HepG2 (cell line): ENCODE data around the gene ZNF615. TPM values are rescaled to one million over a fixed set of nuclear protein-coding genes. Genes with fewer than 3 reads are reported as not detected.

ENCODE experiments used
- ATRX ChIP-seq: sonication (generic); formaldehyde crosslinking; IDR thresholded peaks from 2 replicates; pipeline ENCODE4 v1.4.0; 2020; ENCODE audit warnings: missing genetic modification reagents, borderline replicate concordance
- CENPT ChIP-seq: sonication (generic); formaldehyde crosslinking; IDR thresholded peaks from 2 replicates; pipeline ENCODE4 v1.8.0; 2022; ENCODE audit warnings: low read depth, mild to moderate bottlenecking, moderate library complexity, missing genetic modification reagents
- CENPX ChIP-seq: sonication (generic); formaldehyde crosslinking; IDR thresholded peaks from 2 replicates; pipeline ENCODE4 v1.9.0; 2021; ENCODE audit warnings: mild to moderate bottlenecking, missing genetic modification reagents, moderate library complexity
- FOSL1 ChIP-seq: sonication (generic); formaldehyde crosslinking; IDR thresholded peaks from 2 replicates; pipeline ENCODE4 v1.9.0; 2021; ENCODE audit warnings: missing genetic modification reagents, borderline replicate concordance
- GTF2F1 ChIP-seq: fragments of 150-350 bp; IDR thresholded peaks from 2 replicates; pipeline ENCODE4 v1.6.1; 2014; ENCODE audit warnings: low read length
- HCFC1 ChIP-seq: fragments of 150-350 bp; IDR thresholded peaks from 2 replicates; pipeline ENCODE4 v1.6.1; 2014; ENCODE audit warnings: low read depth, low read length
- HIVEP1 ChIP-seq: sonication (generic); formaldehyde crosslinking; IDR thresholded peaks from 2 replicates; pipeline ENCODE4 v1.4.0; 2020; ENCODE audit warnings: mild to moderate bottlenecking, missing genetic modification reagents
- ISX ChIP-seq: sonication (generic); formaldehyde crosslinking; conservative IDR thresholded peaks from 2 replicates; pipeline ENCODE4 v1.5.0; 2020; ENCODE audit warnings: missing genetic modification reagents
- KMT2B ChIP-seq: IDR thresholded peaks from 2 replicates; pipeline ENCODE4 v1.6.1; 2016; ENCODE audit warnings: missing genetic modification reagents, missing compliant biosample characterization
- MTF2 ChIP-seq: sonication (generic); formaldehyde crosslinking; IDR thresholded peaks from 2 replicates; pipeline ENCODE4 v1.5.0; 2020; ENCODE audit warnings: missing genetic modification reagents, borderline replicate concordance
- PLSCR1 ChIP-seq: sonication (generic); formaldehyde crosslinking; IDR thresholded peaks from 2 replicates; pipeline ENCODE4 v1.5.0; 2020; ENCODE audit warnings: missing genetic modification reagents, mild to moderate bottlenecking, borderline replicate concordance
- REXO4 ChIP-seq: sonication (generic); formaldehyde crosslinking; IDR thresholded peaks from 2 replicates; pipeline ENCODE4 v1.8.0; 2022; ENCODE audit warnings: missing genetic modification reagents, mild to moderate bottlenecking, borderline replicate concordance
- ZBTB20 ChIP-seq: sonication (generic); formaldehyde crosslinking; IDR thresholded peaks from 2 replicates; pipeline ENCODE4 v1.8.1; 2023; ENCODE audit warnings: missing genetic modification reagents, low read depth, mild to moderate bottlenecking, borderline replicate concordance
- ZKSCAN1 ChIP-seq: fragments of 150-350 bp; IDR thresholded peaks from 2 replicates; pipeline ENCODE4 v1.6.1; 2014; ENCODE audit warnings: low read length
- ZNF160 ChIP-seq: sonication (generic); formaldehyde crosslinking; IDR thresholded peaks from 2 replicates; pipeline ENCODE4 v1.8.0; 2022; ENCODE audit warnings: mild to moderate bottlenecking, inconsistent platforms, missing genetic modification reagents
- ZNF329 ChIP-seq: sonication (generic); formaldehyde crosslinking; IDR thresholded peaks from 2 replicates; pipeline ENCODE4 v1.9.0; 2021; ENCODE audit warnings: low read depth, mild to moderate bottlenecking, missing genetic modification reagents
- ZNF639 ChIP-seq: conservative IDR thresholded peaks from 2 replicates; pipeline ENCODE4 v1.6.1; 2018; ENCODE audit warnings: missing genetic modification reagents
- polyA plus RNA-seq, 8 experiments: library from polyadenylated mRNA; depleted of rRNA in 3 of 8; stranded (reverse) in 7 of 8; unstranded in 1 of 8; fragments of >200 nt; fragmentation: Illumina TruSeq in 4 of 8; extraction: Trizol in 4 of 8; gene quantifications; 2 replicates each; pipeline versions ENCODE4 v1.2.1 to v1.2.3, GENCODE V29; 2011 to 2016; ENCODE audit warnings: low read depth in 4 of 8, missing spikeins in 1 of 8, mixed read lengths in 1 of 8; ENCODE audit not compliant: insufficient read depth in 1 of 8
- total RNA-seq, 5 experiments: library from RNA; depleted of rRNA; stranded (reverse); fragments of >200 nt; fragmentation: Illumina TruSeq; extraction: Trizol; gene quantifications; 2 replicates each; pipeline ENCODE4 v1.2.3, GENCODE V29; 2016; ENCODE audit warnings: low read depth in 1 of 5
- TF ChIP-seq, protein P1 (sequence below): sonication (generic); formaldehyde crosslinking; IDR thresholded peaks from 2 replicates; pipeline ENCODE4 v1.8.0; 2022; ENCODE audit warnings: missing genetic modification reagents, mild to moderate bottlenecking, moderate library complexity, borderline replicate concordance
- TF ChIP-seq, protein P2 (sequence below): sonication (generic); formaldehyde crosslinking; IDR thresholded peaks from 2 replicates; pipeline ENCODE4 v1.5.0; 2020; ENCODE audit warnings: missing genetic modification reagents
- TF ChIP-seq, protein P3 (sequence below): sonication (generic); formaldehyde crosslinking; IDR thresholded peaks from 2 replicates; pipeline ENCODE4 v1.4.0; 2020; ENCODE audit warnings: missing genetic modification reagents

The ZNF615 gene
- total and polyA plus RNA-seq, 2 of the 13 experiments (the other 11 are each of a cell fraction or from before 2014, with no cell fraction given): 5.2 to 7.8 TPM

DNA sequence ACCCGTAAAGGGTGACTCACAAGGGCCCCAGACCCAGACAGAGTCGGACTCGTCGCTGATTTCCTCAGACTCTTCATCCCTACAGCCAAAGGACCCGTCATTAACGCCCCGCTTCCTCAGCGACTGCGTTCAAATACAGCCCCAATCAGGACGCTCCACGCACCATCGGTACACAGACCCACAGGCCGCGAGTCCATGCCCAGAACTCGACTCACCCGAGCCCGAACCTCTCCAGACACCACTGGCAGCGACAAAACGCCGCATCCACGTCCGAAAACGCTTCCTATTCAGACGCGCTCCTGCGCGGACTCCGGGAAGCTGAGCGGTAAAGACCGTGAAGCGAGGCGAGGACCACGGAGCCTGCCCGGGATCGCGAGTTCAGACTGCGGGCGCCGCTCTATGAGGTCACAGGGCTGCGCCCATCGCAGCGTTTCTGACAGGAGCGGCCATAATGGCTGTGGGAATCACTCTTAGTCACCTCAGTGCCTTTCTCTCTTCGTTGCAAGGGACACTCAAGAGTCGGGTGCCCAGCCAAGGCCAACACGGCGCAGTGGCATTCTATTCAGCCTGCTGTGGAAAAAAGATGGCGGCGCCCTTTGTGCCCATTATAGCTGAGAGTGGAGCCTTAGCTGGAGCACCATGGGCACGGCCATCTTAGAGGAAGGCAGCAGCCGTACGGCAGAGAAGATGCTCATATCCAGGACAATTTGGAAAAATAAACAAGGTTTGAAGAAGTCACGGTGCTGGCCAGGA, 20.2 kb upstream of the ZNF615 start, which contains the start of gene ZNF614 (continued):
- TF ChIP-seq, protein P1, sequence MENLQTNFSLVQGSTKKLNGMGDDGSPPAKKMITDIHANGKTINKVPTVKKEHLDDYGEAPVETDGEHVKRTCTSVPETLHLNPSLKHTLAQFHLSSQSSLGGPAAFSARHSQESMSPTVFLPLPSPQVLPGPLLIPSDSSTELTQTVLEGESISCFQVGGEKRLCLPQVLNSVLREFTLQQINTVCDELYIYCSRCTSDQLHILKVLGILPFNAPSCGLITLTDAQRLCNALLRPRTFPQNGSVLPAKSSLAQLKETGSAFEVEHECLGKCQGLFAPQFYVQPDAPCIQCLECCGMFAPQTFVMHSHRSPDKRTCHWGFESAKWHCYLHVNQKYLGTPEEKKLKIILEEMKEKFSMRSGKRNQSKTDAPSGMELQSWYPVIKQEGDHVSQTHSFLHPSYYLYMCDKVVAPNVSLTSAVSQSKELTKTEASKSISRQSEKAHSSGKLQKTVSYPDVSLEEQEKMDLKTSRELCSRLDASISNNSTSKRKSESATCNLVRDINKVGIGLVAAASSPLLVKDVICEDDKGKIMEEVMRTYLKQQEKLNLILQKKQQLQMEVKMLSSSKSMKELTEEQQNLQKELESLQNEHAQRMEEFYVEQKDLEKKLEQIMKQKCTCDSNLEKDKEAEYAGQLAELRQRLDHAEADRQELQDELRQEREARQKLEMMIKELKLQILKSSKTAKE (CRISPR knock-in tag): no peak
- TF ChIP-seq CENPX (CRISPR knock-in tag) (no peak), ATRX (CRISPR knock-in tag) (no peak), GTF2F1 (no peak), ZNF639 (CRISPR knock-in tag) (no peak), ZNF329 (CRISPR knock-in tag) (no peak), REXO4 (CRISPR knock-in tag) (no peak), ZKSCAN1 (no peak; the same call in 1 of the 2 replicates), MTF2 (CRISPR knock-in tag) (peak; percentile 69; the same call in 1 of the 2 replicates), HCFC1 (peak; percentile 82), ZBTB20 (CRISPR knock-in tag) (no peak), KMT2B (CRISPR knock-in tag) (peak; percentile 97), FOSL1 (CRISPR knock-in tag) (no peak), CENPT (no peak), PLSCR1 (CRISPR knock-in tag) (no peak), ZNF160 (CRISPR knock-in tag) (0 out of 2 replicates have a peak, but pooled peaks have one; percentile 39), HIVEP1 (peak; percentile 78), ISX (CRISPR knock-in tag) (no peak)
- TF ChIP-seq, protein P2, sequence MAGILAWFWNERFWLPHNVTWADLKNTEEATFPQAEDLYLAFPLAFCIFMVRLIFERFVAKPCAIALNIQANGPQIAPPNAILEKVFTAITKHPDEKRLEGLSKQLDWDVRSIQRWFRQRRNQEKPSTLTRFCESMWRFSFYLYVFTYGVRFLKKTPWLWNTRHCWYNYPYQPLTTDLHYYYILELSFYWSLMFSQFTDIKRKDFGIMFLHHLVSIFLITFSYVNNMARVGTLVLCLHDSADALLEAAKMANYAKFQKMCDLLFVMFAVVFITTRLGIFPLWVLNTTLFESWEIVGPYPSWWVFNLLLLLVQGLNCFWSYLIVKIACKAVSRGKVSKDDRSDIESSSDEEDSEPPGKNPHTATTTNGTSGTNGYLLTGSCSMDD (CRISPR knock-in tag): no peak
- TF ChIP-seq, protein P3, sequence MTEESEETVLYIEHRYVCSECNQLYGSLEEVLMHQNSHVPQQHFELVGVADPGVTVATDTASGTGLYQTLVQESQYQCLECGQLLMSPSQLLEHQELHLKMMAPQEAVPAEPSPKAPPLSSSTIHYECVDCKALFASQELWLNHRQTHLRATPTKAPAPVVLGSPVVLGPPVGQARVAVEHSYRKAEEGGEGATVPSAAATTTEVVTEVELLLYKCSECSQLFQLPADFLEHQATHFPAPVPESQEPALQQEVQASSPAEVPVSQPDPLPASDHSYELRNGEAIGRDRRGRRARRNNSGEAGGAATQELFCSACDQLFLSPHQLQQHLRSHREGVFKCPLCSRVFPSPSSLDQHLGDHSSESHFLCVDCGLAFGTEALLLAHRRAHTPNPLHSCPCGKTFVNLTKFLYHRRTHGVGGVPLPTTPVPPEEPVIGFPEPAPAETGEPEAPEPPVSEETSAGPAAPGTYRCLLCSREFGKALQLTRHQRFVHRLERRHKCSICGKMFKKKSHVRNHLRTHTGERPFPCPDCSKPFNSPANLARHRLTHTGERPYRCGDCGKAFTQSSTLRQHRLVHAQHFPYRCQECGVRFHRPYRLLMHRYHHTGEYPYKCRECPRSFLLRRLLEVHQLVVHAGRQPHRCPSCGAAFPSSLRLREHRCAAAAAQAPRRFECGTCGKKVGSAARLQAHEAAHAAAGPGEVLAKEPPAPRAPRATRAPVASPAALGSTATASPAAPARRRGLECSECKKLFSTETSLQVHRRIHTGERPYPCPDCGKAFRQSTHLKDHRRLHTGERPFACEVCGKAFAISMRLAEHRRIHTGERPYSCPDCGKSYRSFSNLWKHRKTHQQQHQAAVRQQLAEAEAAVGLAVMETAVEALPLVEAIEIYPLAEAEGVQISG (CRISPR knock-in tag): peak; percentile 93
